Occipital lobe (tissue), 2 donors: ENCODE measurements around the gene PKD2L2. TPM values are rescaled to one million over a fixed set of nuclear protein-coding genes. Genes with fewer than 3 reads are reported as not detected.
"Not testable (repeated sequence)": the region's sequence is repeated elsewhere in the genome, so short reads cannot be mapped to it uniquely, and the experiment has no call there.

Source experiments
- DNase-seq: peaks from one replicate; lab custom pipeline; 2025; lab: John Stamatoyannopoulos, UW
- total RNA-seq: library from RNA; depleted of rRNA; stranded (reverse); fragments of >200 nt; gene quantifications from one replicate; pipeline ENCODE4 v1.2.3, GENCODE V29; 2014

PKD2L2 gene
- total RNA-seq, 1 donor from 2014 or later: not detected

DNA sequence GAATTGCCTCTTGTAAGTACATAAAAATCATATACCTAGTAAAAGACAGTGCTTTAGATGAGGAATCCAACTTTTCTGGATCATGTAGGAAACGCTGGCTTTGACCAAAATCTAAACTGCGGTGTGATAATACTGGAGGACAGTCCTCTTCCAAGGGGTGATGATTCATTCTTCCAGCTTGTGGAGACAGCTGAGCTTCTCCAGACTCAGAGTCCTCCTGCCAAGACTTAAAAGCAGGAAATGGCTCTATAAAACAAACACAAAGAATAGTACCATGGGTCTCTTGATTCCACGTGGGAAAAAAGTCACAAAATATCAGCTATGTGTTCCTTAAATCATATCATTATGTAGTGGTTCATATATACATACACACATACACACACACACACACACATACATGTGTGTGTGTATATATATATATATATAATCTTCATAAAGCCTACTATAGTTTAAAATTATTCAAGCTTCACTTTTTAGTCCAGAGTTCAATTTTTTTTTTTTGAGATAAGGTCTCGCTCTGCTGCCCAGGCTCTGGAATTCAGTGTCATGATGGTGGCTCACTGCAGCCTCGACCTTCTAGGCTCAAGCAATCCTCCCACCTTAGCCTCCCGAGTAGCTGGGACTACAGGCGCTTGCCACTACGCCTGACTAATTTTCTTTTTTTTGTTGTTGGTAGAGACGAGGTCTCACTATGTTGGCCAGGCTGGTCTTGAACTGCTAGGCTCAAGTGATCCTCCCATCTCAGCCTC lies 65.0 kb downstream of the PKD2L2 start:
- no peak for DNase-seq

DNA sequence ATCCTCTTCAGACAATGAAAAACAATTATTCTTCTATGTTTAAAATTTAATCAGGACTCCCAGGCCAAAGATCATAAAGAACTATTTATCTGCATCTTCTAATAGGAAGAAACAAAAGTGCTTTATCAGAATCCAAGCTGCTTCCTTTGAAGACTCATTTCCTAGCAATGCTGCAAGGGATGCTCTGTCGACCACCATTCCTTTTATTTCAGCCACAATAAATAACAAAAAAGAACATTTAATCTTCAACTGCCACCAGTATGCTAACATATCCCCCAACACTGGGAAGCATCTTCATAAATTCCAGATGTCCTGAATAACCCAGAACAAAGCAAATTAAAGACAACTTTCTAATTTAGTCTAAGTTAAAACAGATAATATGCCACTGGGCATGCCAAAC lies 68.7 kb downstream of the PKD2L2 start:
- DNase-seq: no peak

DNA sequence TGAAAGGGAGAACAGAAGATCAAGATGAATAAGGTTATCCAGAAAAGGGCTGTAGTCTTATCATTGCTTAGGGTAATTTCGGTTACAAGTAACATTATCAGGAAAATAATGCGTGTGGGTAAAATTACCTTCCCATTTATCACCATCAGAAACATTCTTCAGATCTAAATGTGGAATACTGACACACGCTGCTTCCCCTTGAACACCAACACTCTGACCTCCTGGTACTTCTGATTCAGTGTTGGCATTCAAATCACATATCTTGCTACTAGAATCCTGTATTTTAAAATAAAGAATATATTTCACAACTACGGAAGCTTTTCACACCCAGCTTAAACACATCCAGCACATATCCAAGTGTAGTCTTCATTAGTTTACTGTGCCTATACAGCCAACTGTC lies 70.2 kb downstream of the PKD2L2 start:
- no peak for DNase-seq

DNA sequence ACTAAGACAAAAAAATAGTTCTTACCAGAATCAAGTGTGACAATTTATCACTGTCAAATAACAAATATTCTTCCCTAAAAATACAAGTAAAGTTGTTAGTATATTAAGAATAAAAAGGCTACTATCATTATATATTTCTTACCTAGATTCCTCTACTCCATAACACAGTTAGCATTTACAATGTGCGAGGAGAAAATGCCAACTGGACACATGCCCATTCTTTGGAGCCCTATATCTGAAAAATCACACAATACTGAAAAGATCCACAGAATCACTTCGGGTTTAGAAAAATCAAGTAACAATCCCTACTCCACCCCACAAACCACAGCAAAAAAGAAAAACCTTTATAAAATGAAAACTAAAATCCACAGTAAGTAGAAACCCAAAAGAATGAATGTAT lies 70.9 kb downstream of the PKD2L2 start:
- DNase-seq: no peak

DNA sequence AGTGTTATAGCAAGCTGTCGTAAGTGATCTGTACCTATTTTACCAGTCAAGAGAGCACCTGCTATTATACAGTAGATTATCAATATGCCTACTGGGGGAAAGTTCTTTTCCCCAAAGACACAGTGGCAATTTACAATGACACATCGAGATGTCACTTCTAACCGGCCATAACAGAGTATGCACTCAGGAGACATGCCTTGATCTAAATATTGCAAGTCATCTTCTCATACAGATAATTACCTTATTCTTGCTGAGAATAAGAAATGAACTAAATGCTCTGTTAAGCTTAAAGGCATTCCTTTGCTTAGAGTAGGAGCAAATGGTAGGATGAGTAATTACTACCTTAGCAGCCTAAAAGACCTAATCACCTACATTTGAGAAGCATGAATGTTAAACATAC lies 71.6 kb downstream of the PKD2L2 start:
- DNase-seq: no peak

DNA sequence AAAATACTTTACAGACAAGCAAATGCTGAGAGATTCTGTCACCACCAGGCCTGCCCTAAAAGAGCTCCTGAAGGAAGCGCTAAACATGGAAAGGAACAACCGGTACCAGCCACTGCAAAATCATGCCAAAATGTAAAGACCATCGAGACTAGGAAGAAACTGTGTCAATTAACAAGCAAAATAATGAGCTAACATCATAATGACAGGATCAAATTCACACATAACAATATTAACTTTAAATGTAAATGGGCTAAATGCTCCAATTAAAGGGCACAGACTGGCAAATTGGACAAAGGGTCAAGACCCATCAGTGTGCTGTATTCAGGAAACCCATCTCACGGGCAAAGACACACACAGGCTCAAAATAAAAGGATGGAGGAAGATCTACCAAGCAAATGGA lies 81.1 kb downstream of the PKD2L2 start:
- DNase-seq: not testable (repeated sequence)

DNA sequence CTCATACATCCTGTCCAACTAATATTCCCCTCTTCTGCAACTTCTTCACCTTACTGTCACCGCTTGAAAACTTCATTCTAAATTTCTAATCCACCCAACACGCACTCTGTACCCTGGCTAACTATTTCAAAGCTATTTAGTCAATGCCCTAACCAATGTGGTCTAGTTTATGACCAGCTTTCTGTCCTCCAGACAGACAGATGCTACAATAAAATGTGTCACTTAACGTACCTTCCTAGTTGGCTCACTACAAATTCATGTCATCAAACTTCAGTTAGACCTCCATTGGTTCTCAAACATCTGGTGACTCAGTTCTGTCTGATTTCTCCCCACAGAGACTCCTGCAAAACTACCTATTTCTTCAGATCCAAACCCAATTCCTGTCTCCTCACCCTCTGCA lies 86.0 kb downstream of the PKD2L2 start:
- DNase-seq: no peak

DNA sequence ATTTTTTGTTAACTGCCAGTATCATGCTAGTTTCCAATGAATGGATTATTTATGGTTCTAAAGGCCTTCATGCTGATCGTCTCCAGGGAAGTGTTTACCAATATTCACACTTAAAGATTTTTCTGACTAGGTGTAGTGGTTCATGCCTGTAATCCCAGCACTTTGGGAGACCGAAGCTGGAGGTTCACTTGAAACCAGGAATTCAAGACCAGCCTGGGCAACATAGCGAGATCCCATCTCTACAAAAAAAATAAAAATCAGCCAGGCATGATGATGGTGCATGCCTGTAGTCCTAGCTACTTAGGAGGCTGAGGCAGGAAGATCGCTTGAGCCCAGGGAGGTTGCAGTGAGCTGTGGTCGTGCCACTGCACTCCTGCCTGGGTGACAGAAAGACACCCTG lies 100.2 kb downstream of the PKD2L2 start:
- no peak for DNase-seq

Other genes with a start within 250 kb of the PKD2L2 start
- 8.7 TPM for gene KLHL3, start 153.4 kb upstream of the PKD2L2 start, total RNA-seq
- 53.7 TPM for gene HNRNPA0, start 135.1 kb upstream of the PKD2L2 start, total RNA-seq
- 0.31 TPM for gene MYOT, start 21.6 kb upstream of the PKD2L2 start, total RNA-seq
- gene FAM13B, start 143.6 kb downstream of the PKD2L2 start, total RNA-seq: 90.6 TPM
- not detected for gene WNT8A, start 194.6 kb downstream of the PKD2L2 start, total RNA-seq
- gene NME5, start 250.0 kb downstream of the PKD2L2 start, total RNA-seq: 9.4 TPM